OCI-LY1 (cell line): Measurements from ENCODE around the gene STRADA.

Source experiments
- H2AFZ ChIP-seq: fragments of 200-600 bp; sonication (generic), shearing (Covaris generic); 2 replicates; pipeline ENCODE4 v1.6.0; 2014; ENCODE audit warnings: antibody characterized with exemption, mild to moderate bottlenecking, low read length
- H3F3A ChIP-seq: fragments of 200-600 bp; sonication (generic), shearing (Covaris generic); 2 replicates; pipeline ENCODE4 v1.6.0; 2014; ENCODE audit warnings: mild to moderate bottlenecking, antibody characterized with exemption, low read length, moderate library complexity; ENCODE audit not compliant: insufficient read depth
- H3K27ac ChIP-seq: fragments of 200-600 bp; sonication (generic); 2 replicates; pipeline ENCODE4 v1.5.1; 2014; ENCODE audit warnings: low read length, mixed run types, mild to moderate bottlenecking, low read depth; ENCODE audit not compliant: poor library complexity, severe bottlenecking
- H3K27me3 ChIP-seq: fragments of 200-600 bp; sonication (generic); 2 replicates; pipeline ENCODE4 v1.6.0; 2014; ENCODE audit warnings: antibody characterized with exemption, mild to moderate bottlenecking, low read length, moderate library complexity; ENCODE audit not compliant: insufficient read depth
- H3K36me3 ChIP-seq: fragments of 200-600 bp; sonication (generic); 2 replicates; pipeline ENCODE4 v1.6.1; 2014; ENCODE audit warnings: mild to moderate bottlenecking, antibody characterized with exemption, low read length, moderate library complexity, mixed read lengths; ENCODE audit not compliant: insufficient read depth
- H3K4me1 ChIP-seq: fragments of 200-600 bp; sonication (generic); 2 replicates; pipeline ENCODE4 v1.5.1; 2014; ENCODE audit warnings: mild to moderate bottlenecking, low read length, moderate library complexity; ENCODE audit not compliant: insufficient read depth, severe bottlenecking
- H3K4me2 ChIP-seq: fragments of 200-600 bp; sonication (generic), shearing (Covaris generic); 2 replicates; pipeline ENCODE4 v1.6.1; 2014; ENCODE audit warnings: low read length
- H3K4me3 ChIP-seq: fragments of 200-600 bp; sonication (generic); 2 replicates; pipeline ENCODE4 v1.5.1; 2014; ENCODE audit warnings: low read length, low read depth, mild to moderate bottlenecking, mixed read lengths; ENCODE audit not compliant: poor library complexity, severe bottlenecking
- H3K79me2 ChIP-seq: fragments of 200-600 bp; shearing (Covaris generic); 2 replicates; pipeline ENCODE4 v1.6.1; 2016; ENCODE audit warnings: mixed run types, low read length, mixed read lengths; ENCODE audit not compliant: insufficient read depth
- H3K9ac ChIP-seq: fragments of 200-600 bp; sonication (generic), shearing (Covaris generic); 2 replicates; pipeline ENCODE4 v1.6.1; 2014; ENCODE audit warnings: mild to moderate bottlenecking, low read length, mixed read lengths
- H3K9me2 ChIP-seq: fragments of 200-600 bp; sonication (generic), shearing (Covaris generic); 2 replicates; pipeline ENCODE4 v1.6.1; 2014; ENCODE audit warnings: low read depth, mild to moderate bottlenecking, low read length, mixed read lengths
- H3K9me3 ChIP-seq: fragments of 200-600 bp; shearing (Covaris generic); 2 replicates; pipeline ENCODE4 v1.6.1; 2014; ENCODE audit warnings: low read length, mixed read lengths
- H4K20me1 ChIP-seq: fragments of 200-600 bp; sonication (generic), shearing (Covaris generic); 2 replicates; pipeline ENCODE4 v1.6.0; 2016; ENCODE audit warnings: mild to moderate bottlenecking, low read length; ENCODE audit not compliant: insufficient read depth
- CTCF ChIP-seq: fragments of 200-600 bp; sonication (generic), shearing (Covaris generic); IDR thresholded peaks from 2 replicates; pipeline ENCODE4 v1.5.1; 2017; ENCODE audit warnings: mild to moderate bottlenecking, antibody characterized with exemption, low read length, moderate library complexity, mixed read lengths
- EZH2 ChIP-seq: fragments of 200-600 bp; sonication (generic), shearing (Covaris generic); IDR thresholded peaks from 2 replicates; pipeline ENCODE4 v1.8.0; 2017; ENCODE audit warnings: borderline replicate concordance, mixed run types, mild to moderate bottlenecking, antibody characterized with exemption, low read length, moderate library complexity, mixed read lengths

STRADA gene

GRCh38 chr17:63682981-63683380 lies 58.6 kb downstream of the STRADA start:
- Histone ChIP-seq H3K27ac (no peak overlapping the region), H3K9me3 (0 out of 2 replicates have a peak, but pooled peaks cover 9% of the 10 kb centered on the region), H3K9ac (no peak overlapping the region), H3K27me3 (no peaks in the 10 kb centered on the region), H3K79me2 (no peaks in the 10 kb centered on the region), H3K4me1 (no peaks in the 10 kb centered on the region), H3K4me2 (no peak overlapping the region), H3K9me2 (no peaks in the 10 kb centered on the region), H2AFZ (no peak overlapping the region), H4K20me1 (no peaks in the 10 kb centered on the region), H3K36me3 (peaks cover 34% of the 10 kb centered on the region), H3K4me3 (no peak overlapping the region), H3F3A (no peaks in the 10 kb centered on the region)
- TF ChIP-seq EZH2 = no peak
- TF ChIP-seq CTCF = no peak

GRCh38 chr17:63682441-63682840 lies 59.2 kb downstream of the STRADA start:
- H3F3A ChIP-seq = no peaks in the 10 kb centered on the region
- no peak overlapping the region for H3K4me3 ChIP-seq
- no peaks in the 10 kb centered on the region for H3K79me2 ChIP-seq
- no peak overlapping the region for H3K27ac ChIP-seq
- no peaks in the 10 kb centered on the region for H3K9me2 ChIP-seq
- H3K27me3 ChIP-seq = no peaks in the 10 kb centered on the region
- no peak overlapping the region for H3K4me2 ChIP-seq
- TF ChIP-seq CTCF (no peak), EZH2 (no peak)
- no peak overlapping the region for H2AFZ ChIP-seq
- H3K9ac ChIP-seq = no peak overlapping the region
- peaks cover 34% of the 10 kb centered on the region for H3K36me3 ChIP-seq
- no peaks in the 10 kb centered on the region for H4K20me1 ChIP-seq
- H3K9me3 ChIP-seq = 0 out of 2 replicates have a peak, but pooled peaks cover 9% of the 10 kb centered on the region
- H3K4me1 ChIP-seq = no peaks in the 10 kb centered on the region

GRCh38 chr17:63681530-63681929 lies 60.1 kb downstream of the STRADA start:
- Histone ChIP-seq H3K9me2 (no peaks in the 10 kb centered on the region), H3K9ac (no peak overlapping the region), H4K20me1 (no peaks in the 10 kb centered on the region), H3F3A (no peaks in the 10 kb centered on the region), H3K79me2 (no peaks in the 10 kb centered on the region), H3K9me3 (0 out of 2 replicates have a peak, but pooled peaks cover 9% of the 10 kb centered on the region), H3K36me3 (peaks cover 34% of the 10 kb centered on the region), H3K27ac (no peak overlapping the region), H2AFZ (no peak overlapping the region), H3K4me3 (no peak overlapping the region), H3K27me3 (no peaks in the 10 kb centered on the region), H3K4me2 (no peak overlapping the region), H3K4me1 (no peaks in the 10 kb centered on the region)
- TF ChIP-seq CTCF (no peak), EZH2 (no peak)
